ENCODE results near the gene WSB1.

WSB1 gene

DNA sequence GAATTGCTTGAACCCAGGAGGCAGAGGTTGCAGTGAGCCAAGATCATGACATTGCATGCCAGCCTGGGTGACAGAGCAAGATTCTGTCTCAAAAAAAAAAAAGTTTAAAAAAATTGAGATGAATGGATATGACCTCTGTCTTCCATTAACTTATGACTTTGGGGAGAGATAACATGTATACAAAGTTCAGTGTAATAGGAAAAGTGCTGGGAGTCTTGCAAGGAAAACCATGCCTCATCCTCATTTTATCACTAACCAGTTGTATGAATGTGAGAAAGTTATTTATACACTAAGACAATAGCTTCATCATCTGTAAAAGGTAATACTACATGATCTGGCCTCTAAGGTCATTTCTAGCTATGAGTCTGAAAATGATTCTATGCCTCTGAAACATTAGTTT is 10.2 kb upstream of the WSB1 start:
- Histone ChIP-seq H3K4me3 (ENCODE audit: low read depth, low read length) (no peak overlapping the region), H3K36me3 (ENCODE audit: control insufficient read depth in 2 of 2, insufficient read depth in 1 of 2, low read length in 2 of 2) (no peaks in the 10 kb centered on the region), H3K27ac (ENCODE audit: extremely low read depth, low read depth, low read length) (no peak overlapping the region), H3K4me1 (ENCODE audit: control insufficient read depth, insufficient read depth, low read length) (no peaks in the 10 kb centered on the region), H3K9me3 (ENCODE audit: control insufficient read depth, insufficient read depth, low read depth, low read length) (no peaks in the 10 kb centered on the region)
- TF ChIP-seq ZNF596 (tag by site-specific recombination; IDR thresholded peaks at IDR 0.05) (no peak), ZNF423 (tag by site-specific recombination; IDR thresholded peaks at IDR 0.05) (no peak), ZNF558 (tag by site-specific recombination; IDR thresholded peaks at IDR 0.05) (no peak), ZNF202 (tag by site-specific recombination; IDR thresholded peaks at IDR 0.05; ENCODE audit: borderline replicate concordance) (no peak), ZNF404 (tag by site-specific recombination; IDR thresholded peaks at IDR 0.05) (no peak), ELK4 (IDR thresholded peaks at IDR 0.05; ENCODE audit: borderline replicate concordance, low read depth, low read length) (no peak), ZNF311 (tag by site-specific recombination; IDR thresholded peaks at IDR 0.05; ENCODE audit: borderline replicate concordance) (no peak), ZNF138 (tag by site-specific recombination; IDR thresholded peaks at IDR 0.05; ENCODE audit: borderline replicate concordance) (no peak), INSM2 (tag by site-specific recombination; IDR thresholded peaks at IDR 0.05) (no peak), MEIS1 (CRISPR knock-in tag; IDR thresholded peaks at IDR 0.05; ENCODE audit: borderline replicate concordance) (no peak), ZNF639 (tag by site-specific recombination; IDR thresholded peaks at IDR 0.05) (no peak), ZNF133 (tag by site-specific recombination; IDR thresholded peaks at IDR 0.05) (no peak), ZNF354C (tag by site-specific recombination; IDR thresholded peaks at IDR 0.05; ENCODE audit: borderline replicate concordance, low read depth) (no peak), ZNF621 (tag by site-specific recombination; IDR thresholded peaks at IDR 0.05) (no peak), ZIC2 (tag by site-specific recombination; IDR thresholded peaks at IDR 0.05) (no peak), ZFP37 (tag by site-specific recombination; IDR thresholded peaks at IDR 0.05) (no peak), ZNF132 (tag by site-specific recombination; IDR thresholded peaks at IDR 0.05; ENCODE audit: borderline replicate concordance) (no peak)
- TF ChIP-seq, protein P1, sequence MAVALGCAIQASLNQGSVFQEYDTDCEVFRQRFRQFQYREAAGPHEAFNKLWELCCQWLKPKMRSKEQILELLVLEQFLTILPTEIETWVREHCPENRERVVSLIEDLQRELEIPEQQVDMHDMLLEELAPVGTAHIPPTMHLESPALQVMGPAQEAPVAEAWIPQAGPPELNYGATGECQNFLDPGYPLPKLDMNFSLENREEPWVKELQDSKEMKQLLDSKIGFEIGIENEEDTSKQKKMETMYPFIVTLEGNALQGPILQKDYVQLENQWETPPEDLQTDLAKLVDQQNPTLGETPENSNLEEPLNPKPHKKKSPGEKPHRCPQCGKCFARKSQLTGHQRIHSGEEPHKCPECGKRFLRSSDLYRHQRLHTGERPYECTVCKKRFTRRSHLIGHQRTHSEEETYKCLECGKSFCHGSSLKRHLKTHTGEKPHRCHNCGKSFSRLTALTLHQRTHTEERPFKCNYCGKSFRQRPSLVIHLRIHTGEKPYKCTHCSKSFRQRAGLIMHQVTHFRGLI (tag by site-specific recombination; IDR thresholded peaks at IDR 0.05) = no peak
- TF ChIP-seq, protein P2, sequence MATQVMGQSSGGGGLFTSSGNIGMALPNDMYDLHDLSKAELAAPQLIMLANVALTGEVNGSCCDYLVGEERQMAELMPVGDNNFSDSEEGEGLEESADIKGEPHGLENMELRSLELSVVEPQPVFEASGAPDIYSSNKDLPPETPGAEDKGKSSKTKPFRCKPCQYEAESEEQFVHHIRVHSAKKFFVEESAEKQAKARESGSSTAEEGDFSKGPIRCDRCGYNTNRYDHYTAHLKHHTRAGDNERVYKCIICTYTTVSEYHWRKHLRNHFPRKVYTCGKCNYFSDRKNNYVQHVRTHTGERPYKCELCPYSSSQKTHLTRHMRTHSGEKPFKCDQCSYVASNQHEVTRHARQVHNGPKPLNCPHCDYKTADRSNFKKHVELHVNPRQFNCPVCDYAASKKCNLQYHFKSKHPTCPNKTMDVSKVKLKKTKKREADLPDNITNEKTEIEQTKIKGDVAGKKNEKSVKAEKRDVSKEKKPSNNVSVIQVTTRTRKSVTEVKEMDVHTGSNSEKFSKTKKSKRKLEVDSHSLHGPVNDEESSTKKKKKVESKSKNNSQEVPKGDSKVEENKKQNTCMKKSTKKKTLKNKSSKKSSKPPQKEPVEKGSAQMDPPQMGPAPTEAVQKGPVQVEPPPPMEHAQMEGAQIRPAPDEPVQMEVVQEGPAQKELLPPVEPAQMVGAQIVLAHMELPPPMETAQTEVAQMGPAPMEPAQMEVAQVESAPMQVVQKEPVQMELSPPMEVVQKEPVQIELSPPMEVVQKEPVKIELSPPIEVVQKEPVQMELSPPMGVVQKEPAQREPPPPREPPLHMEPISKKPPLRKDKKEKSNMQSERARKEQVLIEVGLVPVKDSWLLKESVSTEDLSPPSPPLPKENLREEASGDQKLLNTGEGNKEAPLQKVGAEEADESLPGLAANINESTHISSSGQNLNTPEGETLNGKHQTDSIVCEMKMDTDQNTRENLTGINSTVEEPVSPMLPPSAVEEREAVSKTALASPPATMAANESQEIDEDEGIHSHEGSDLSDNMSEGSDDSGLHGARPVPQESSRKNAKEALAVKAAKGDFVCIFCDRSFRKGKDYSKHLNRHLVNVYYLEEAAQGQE (tag by site-specific recombination; IDR thresholded peaks at IDR 0.05) = no peak
- TF ChIP-seq, protein P3, sequence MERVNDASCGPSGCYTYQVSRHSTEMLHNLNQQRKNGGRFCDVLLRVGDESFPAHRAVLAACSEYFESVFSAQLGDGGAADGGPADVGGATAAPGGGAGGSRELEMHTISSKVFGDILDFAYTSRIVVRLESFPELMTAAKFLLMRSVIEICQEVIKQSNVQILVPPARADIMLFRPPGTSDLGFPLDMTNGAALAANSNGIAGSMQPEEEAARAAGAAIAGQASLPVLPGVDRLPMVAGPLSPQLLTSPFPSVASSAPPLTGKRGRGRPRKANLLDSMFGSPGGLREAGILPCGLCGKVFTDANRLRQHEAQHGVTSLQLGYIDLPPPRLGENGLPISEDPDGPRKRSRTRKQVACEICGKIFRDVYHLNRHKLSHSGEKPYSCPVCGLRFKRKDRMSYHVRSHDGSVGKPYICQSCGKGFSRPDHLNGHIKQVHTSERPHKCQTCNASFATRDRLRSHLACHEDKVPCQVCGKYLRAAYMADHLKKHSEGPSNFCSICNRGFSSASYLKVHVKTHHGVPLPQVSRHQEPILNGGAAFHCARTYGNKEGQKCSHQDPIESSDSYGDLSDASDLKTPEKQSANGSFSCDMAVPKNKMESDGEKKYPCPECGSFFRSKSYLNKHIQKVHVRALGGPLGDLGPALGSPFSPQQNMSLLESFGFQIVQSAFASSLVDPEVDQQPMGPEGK (tag by site-specific recombination; IDR thresholded peaks at IDR 0.05) = no peak
- POLR2A ChIA-PET = interaction anchor here (2.4 kb wide), 1 partner anchor 11 kb away, joined by 21 read pairs; the partner anchor contains the start of gene WSB1
- CTCF ChIA-PET = interaction anchor here (0.9 to 2.3 kb wide), 2 partner anchors 21 to 48 kb away, joined by 3 to 7 read pairs; no protein-coding TSS in a partner anchor

All from HEK293 (cell line).